Endothelial cell of umbilical vein (primary cell): ENCODE results near the gene SCAPER. TPM values are rescaled to one million over a fixed set of nuclear protein-coding genes. Genes with fewer than 3 reads are reported as not detected.
A peak's percentile ranks its signal among the peaks of the same experiment; 100 is the strongest.

Experiments
- BruUV-seq: library from RNA; stranded (reverse); fragments of 400-500 nt; replicated peaks from 2 replicates; lab custom pipeline; 2021; lab: Mats Ljungman, UMichigan
- CTCF ChIA-PET: fragments of 300-600, 350-600 bp; sonication (Branson Sonifier 250); formaldehyde crosslinking; loops from one replicate; lab custom pipeline; 2021; ENCODE audit warnings: antibody characterized with exemption, inconsistent platforms; lab: Charles Lee
- POLR2A ChIA-PET: fragments of 300-600, 350-600 bp; sonication (Branson Sonifier 250); formaldehyde crosslinking; loops from one replicate; lab custom pipeline; 2021; ENCODE audit warnings: antibody characterized with exemption, inconsistent platforms; lab: Charles Lee
- DNase-seq: peaks from one replicate; pipeline ENCODE4 v3.0.0-alpha.2; 2011; ENCODE audit warnings: low read depth, low spot score
- FAIRE-seq: peaks from 2 replicates; lab custom pipeline; 2011; peaks lifted over from hg19 to GRCh38; lab: Jason Lieb, UNC
- H2AFZ ChIP-seq: 2 replicates; pipeline ENCODE4 v1.6.0; 2012; ENCODE audit warnings: low read depth, low read length, control low read depth, inconsistent platforms
- H3K27ac ChIP-seq: 2 replicates; pipeline ENCODE4 v1.5.1; 2011; ENCODE audit warnings: low read depth, mild to moderate bottlenecking, control low read depth, low read length, moderate library complexity; ENCODE audit not compliant: insufficient read depth
- H3K27me3 ChIP-seq, 2 experiments: 2 replicates each; pipeline versions ENCODE4 v1.6.0 to v1.6.1; 2011; ENCODE audit warnings: low read length in 2 of 2, mixed read lengths in 1 of 2; ENCODE audit not compliant: control insufficient read depth in 2 of 2, insufficient read depth in 2 of 2
- H3K36me3 ChIP-seq, 2 experiments: 2 replicates in 1 of 2; 3 replicates in 1 of 2; pipeline ENCODE4 v1.5.1; 2011; ENCODE audit warnings: low read length in 2 of 2, mild to moderate bottlenecking in 1 of 2, moderate library complexity in 1 of 2; ENCODE audit not compliant: control insufficient read depth in 2 of 2, insufficient read depth in 2 of 2; ENCODE audit errors: extremely low read depth in 1 of 2
- H3K4me1 ChIP-seq: 3 replicates; pipeline ENCODE4 v1.5.1; 2011; ENCODE audit warnings: mild to moderate bottlenecking, low read length; ENCODE audit not compliant: control insufficient read depth, insufficient read depth; ENCODE audit errors: extremely low read depth
- H3K4me2 ChIP-seq: 2 replicates; pipeline ENCODE4 v1.6.1; 2011; ENCODE audit warnings: low read length, control low read depth, mixed read lengths; ENCODE audit not compliant: insufficient read depth
- H3K4me3 ChIP-seq, 3 experiments: fragments of 200-600 bp in 1 of 3; sonication (generic), shearing (Covaris generic) in 1 of 3; replicated peaks in 1 of 3; 2 replicates each; pipeline ENCODE4 v1.5.1; 2011 to 2016; ENCODE audit warnings: control low read depth in 3 of 3, low read length in 3 of 3, mild to moderate bottlenecking in 2 of 3, inconsistent platforms in 1 of 3, low read depth in 1 of 3, moderate library complexity in 1 of 3; ENCODE audit not compliant: insufficient read depth in 1 of 3
- H3K79me2 ChIP-seq: 2 replicates; pipeline ENCODE4 v1.6.0; 2012; ENCODE audit warnings: low read length, inconsistent platforms; ENCODE audit not compliant: control insufficient read depth, insufficient read depth
- H3K9ac ChIP-seq: replicated peaks from 2 replicates; pipeline ENCODE3; 2011; ENCODE audit warnings: low read length, control low read depth; ENCODE audit not compliant: insufficient read depth; ENCODE audit errors: extremely low read depth
- H3K9me1 ChIP-seq: replicated peaks from 3 replicates; pipeline ENCODE4 v1.6.0; 2011; ENCODE audit warnings: mild to moderate bottlenecking, low read length; ENCODE audit not compliant: control insufficient read depth, insufficient read depth; ENCODE audit errors: extremely low read depth
- H3K9me3 ChIP-seq: replicated peaks from 2 replicates; pipeline ENCODE4 v1.5.1; 2012; ENCODE audit warnings: low read length, inconsistent platforms; ENCODE audit not compliant: control insufficient read depth, insufficient read depth
- H4K20me1 ChIP-seq: replicated peaks from 2 replicates; pipeline ENCODE3; 2011; ENCODE audit warnings: mild to moderate bottlenecking, low read length; ENCODE audit not compliant: control insufficient read depth, insufficient read depth; ENCODE audit errors: extremely low read depth
- EZH2 ChIP-seq: IDR thresholded peaks from 2 replicates; pipeline ENCODE4 v1.6.1; 2012; ENCODE audit warnings: borderline replicate concordance, low read depth, mild to moderate bottlenecking, moderate library complexity, low read length, inconsistent platforms; ENCODE audit not compliant: severe bottlenecking
- FOS ChIP-seq: IDR thresholded peaks from 2 replicates; pipeline ENCODE4 v1.6.1; 2011; ENCODE audit warnings: mild to moderate bottlenecking, low read length, moderate library complexity, borderline replicate concordance; ENCODE audit not compliant: insufficient read depth
- GATA2 ChIP-seq: IDR thresholded peaks from 2 replicates; pipeline ENCODE4 v1.7.0; 2011; ENCODE audit warnings: low read depth, mild to moderate bottlenecking, moderate library complexity, mixed read lengths, low read length; ENCODE audit not compliant: insufficient read length, insufficient read depth
- POLR2A ChIP-seq: IDR thresholded peaks from 2 replicates; pipeline ENCODE4 v1.6.1; 2012; ENCODE audit warnings: low read depth, mild to moderate bottlenecking, control low read depth, low read length
- POLR2AphosphoS5 ChIP-seq: IDR thresholded peaks from 2 replicates; pipeline ENCODE4 v1.6.1; 2012; ENCODE audit warnings: low read depth, mild to moderate bottlenecking, control low read depth, low read length, moderate library complexity; ENCODE audit not compliant: insufficient read depth
- dilution Hi-C: fragments of 300-500 bp; cut with MboI; formaldehyde crosslinking; loops from one replicate; pipeline ENCODE4 v1.15.0; 2019; ENCODE audit warnings: low sequenced_read_pairs; ENCODE audit not compliant: extremely low pct_ligation_motif_present
- intact Hi-C: fragments of 100-400 bp; cut with micrococcal nuclease; formaldehyde crosslinking; loops from one replicate; pipeline ENCODE4 v1.10.0; 2022
- polyA plus RNA-seq, 4 experiments: library from polyadenylated mRNA; depleted of rRNA in 3 of 4; stranded (reverse) in 3 of 4; unstranded in 1 of 4; fragments of >200 nt; gene quantifications; 2 replicates each; pipeline versions ENCODE4 v1.2.1 to v1.2.3, GENCODE V29; 2011 to 2012; ENCODE audit warnings: missing spikeins in 1 of 4
- total RNA-seq: library from RNA; stranded (reverse); gene quantifications from 2 replicates; pipeline ENCODE4 v1.2.3, GENCODE V29; 2021

The SCAPER gene
- total and polyA plus RNA-seq, 2 donors (not counting 3 experiments of a cell fraction or from before 2014, with no cell fraction given) = 2.7 to 12.7 TPM

DNA sequence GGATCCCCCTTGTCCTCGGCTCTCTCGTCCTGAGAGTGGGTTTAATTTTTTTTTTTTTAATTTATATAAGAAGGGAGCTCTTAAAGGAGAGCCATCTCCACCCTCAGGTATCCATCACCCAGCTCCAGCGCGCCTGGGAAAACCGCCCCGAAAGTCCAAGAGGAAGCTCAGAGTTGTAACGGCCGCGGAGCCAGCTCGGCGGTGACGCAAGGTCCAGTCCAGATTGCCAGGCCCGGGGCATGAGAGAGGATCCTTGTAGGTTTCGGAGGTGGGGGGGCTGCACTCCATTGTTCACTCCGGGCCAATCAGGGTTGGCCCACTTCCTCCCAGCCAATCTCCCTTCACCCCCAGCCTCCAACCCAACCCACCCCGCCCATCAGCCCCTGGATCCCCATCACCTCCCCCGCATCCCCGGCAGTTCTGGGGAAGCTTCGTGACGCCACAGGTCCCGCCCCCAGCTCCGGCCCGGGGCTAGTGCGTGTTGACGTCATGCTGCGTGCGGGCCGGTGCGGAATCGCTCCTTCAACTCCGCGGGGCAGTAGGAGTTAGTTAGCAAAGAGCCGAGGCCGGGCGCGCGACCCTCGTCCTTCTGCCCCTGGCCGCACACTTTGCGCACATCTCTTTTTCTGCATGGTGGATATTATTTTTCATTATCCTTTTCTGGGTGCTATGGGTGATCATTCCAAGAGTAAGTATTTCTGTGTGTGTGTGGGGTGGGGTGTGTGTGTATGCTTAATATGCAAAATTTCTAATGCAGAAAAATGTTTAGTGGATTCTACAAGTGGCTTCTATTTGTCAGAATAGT is 568.7 kb downstream of the SCAPER start, which contains the start of gene ISL2:
TSS of gene ISL2 (plus strand) at position 520 of the 805 bp plus-strand sequence. CDS start at position 631, 111 bp downstream.
- Histone ChIP-seq H3K9me3 (no peaks in the 10 kb centered on the region), H3K79me2 (no peaks in the 10 kb centered on the region), H3K9ac (peak within 1 kb of the TSS; percentile 24), H3K27ac (no peak within 1 kb of the TSS), H3K27me3 (peaks cover 54 to 74% of the 10 kb centered on the region in 2 experiments), H3K4me3 (peak within 1 kb of the TSS in 2 of 3 experiments; percentile 28 to 52), H2AFZ (no peak within 1 kb of the TSS), H4K20me1 (no peaks in the 10 kb centered on the region), H3K4me2 (peak within 1 kb of the TSS; percentile 70), H3K9me1 (no peaks in the 10 kb centered on the region), H3K4me1 (peaks cover 20% of the 10 kb centered on the region), H3K36me3 (no peaks in the 10 kb centered on the region)
- FAIRE-seq = peak; percentile 68
- DNase-seq = peak; percentile 60
- ChIA-PET POLR2A (interaction anchor here (0.7 kb wide), 3 partner anchors 9 to 279 kb away, joined by 3 to 5 read pairs (median 3); no protein-coding TSS in a partner anchor), CTCF (interaction anchor here (0.6 to 1.9 kb wide), 7 partner anchors 8 to 530 kb away, joined by 3 to 6 read pairs (median 4); no protein-coding TSS in a partner anchor)
- BruUV-seq = no TSS peak
- dilution Hi-C loops (no loop called here), intact Hi-C loops (loop anchor here (1.0 kb wide), 1 partner anchor 9 kb away; no protein-coding TSS in a partner anchor)
- no peak for TF ChIP-seq EZH2
- TF ChIP-seq POLR2AphosphoS5 = no peak
- TF ChIP-seq POLR2A = peak; percentile 32
- TF ChIP-seq GATA2 = no peak
- no peak for TF ChIP-seq FOS
